ENCODE data around the gene MED10.

The MED10 gene

DNA sequence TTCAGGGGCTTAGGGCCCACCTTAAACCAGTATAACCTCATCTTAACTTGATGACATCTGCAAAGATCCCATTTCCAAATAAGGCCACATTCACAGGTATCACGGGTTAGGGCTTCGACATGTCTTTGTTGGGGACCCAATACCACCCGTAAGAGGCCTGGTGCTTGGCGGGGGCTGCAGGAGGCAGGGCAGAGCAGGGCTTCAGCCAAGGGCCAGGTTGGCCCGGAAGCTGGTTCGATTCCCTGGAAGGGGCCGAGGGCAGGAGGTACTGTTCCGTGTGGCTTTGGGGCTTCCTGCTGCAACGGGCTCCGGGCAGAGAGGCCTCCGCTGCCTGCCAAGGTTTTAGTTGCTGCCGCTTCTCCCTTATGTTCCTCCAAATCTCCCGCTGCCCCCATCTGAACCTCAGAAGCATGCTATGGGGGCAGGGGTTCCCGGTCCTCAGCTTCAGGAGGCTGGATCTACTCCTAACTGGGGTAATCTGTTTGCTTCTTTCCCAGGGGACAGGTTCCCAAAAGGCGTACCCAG lies 29.8 kb downstream of the MED10 start:
- no peak for DNase-seq

- no peak for DNase-seq
These were observed 30.7 kb downstream of the MED10 start for GRCh38 chr5:6347673-6348072.

GRCh38 chr5:6347165-6347564 lies 31.2 kb downstream of the MED10 start:
- DNase-seq, result no peak

DNA sequence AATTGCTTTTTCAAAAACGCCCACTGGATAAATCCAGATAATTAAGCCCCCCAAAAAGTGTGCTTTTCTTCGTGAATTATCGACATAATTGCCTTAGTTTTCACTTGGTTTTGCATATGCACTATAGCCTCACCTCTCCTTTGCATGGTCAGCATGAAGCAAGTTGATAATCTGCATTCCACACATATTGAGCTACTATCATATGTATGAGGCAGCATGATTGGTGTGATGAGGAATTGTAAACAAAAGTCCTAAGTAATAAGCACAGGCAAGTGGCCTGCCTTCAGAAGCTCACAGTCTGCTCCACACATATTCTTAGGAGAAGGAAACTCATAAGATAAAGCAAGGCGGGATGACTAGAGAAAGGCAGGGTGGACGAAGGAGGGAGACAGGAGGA lies 33.8 kb downstream of the MED10 start:
- no peak for DNase-seq

GRCh38 chr5:6343951-6344592 lies 34.3 kb downstream of the MED10 start:
- DNase-seq, result no peak

DNA sequence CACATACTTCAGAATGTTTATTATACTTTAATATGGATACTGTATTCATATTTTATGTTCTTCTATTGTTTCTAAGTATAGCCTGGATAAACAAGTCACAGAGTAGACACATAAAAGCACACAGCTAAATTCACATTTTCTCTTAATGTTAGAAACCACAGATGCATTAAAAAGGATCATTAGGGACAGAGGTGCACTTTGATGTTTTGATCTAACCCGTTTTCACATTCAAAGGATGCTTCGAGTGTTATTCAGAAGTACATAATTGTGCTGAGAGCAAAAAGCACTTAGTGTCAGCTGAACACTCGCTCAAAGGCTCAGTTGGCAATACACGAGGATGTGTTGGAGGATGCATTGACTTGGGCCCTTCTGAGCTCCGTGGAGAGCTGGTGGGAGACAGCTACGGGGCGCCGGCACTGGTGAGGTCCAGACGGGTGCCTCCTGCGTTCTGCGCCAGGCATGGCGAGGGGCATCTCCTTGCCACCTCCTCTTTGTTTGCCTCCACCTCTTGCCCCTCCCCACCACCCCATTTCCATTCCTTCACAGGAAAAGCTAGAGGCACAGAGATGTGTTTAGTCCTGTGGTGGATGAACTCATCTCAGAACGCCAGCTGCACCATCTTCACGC lies 35.5 kb downstream of the MED10 start:
- peak; percentile 79 for DNase-seq

DNA sequence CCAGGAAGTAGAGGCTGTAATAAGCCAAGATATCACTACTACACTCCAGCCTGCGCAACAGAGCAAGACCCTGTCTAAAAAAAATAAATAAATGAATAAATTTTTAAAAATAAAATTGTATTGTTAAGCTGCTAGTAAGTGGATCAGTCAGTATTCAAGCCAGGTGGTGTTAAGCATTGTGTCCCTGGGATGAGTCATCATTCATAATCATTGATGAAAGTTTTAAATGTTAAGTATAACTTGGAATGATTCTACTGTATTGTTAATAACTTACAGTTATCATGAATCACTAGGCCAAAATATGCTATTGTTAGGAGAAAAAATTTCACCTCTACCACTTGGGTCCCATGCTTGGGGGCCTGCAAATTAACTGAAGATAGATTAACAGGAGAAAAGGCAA lies 38.2 kb downstream of the MED10 start:
- no peak for DNase-seq

DNA sequence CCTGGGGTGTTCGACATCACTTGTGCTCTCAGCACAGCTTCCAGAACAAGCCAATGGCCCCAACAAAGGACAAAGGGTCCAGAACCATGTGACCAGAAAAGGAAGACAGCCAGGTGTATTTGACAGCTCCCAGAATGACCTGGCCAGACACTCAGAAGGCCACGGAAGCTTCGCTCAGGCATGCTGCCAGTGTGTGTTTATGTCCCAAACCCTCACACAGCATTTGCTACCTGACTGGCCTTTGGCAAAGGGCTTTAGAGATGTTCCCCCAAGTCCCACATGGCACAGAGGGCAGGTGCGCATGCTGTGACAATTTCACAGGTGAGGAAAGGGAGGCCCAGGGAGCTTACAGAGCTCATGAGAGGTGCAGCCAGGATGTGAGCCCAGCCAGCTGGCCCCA lies 39.5 kb downstream of the MED10 start:
- no peak for DNase-seq

DNA sequence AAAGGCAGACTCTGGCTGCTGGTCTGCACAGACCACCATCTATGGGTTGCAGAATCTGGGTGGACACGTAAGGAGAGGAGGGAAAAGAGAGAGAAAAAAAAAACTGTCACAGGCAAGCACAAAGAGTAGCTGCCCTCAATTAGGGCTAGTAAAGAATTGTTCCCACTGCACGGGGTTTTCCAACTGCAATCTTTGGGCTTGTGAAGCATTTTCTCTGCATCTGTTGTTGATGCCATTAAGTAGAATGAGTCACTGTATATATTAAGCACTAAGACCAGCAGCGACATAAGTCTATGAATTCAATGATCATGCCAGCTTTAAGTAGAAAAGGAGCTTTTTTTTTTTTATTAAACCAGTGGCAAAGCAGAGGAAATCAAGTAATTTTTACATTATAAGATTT lies 40.2 kb downstream of the MED10 start:
- no peak for DNase-seq

GRCh38 chr5:6333182-6333905 lies 45.0 kb downstream of the MED10 start:
- no peak for DNase-seq

GRCh38 chr5:6328173-6328572 lies 50.2 kb downstream of the MED10 start:
- DNase-seq, result no peak

DNA sequence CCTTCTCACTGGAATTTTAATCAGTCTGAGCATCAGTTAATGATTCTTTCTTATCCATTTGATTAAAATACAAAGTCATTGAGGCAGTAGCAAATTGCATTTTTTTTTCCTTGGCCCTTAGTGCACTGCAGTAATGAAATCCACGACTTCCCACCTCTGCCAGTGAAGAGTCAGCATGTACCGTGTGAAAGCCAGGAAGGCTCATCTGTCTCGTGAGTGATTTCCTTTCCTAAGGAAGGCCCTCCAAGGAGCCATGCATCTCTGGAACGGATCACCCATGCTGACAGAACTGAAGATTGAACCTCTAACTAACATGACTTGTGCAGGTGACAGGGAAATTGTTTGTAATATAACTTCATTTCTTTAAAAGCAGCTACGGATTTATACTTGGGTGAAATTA lies 51.6 kb downstream of the MED10 start:
- DNase-seq, result no peak

GRCh38 chr5:6322163-6322713 lies 56.1 kb downstream of the MED10 start:
- no peak for DNase-seq

Data from NCI-H1417 treated with DMSO at 0.1 percent for 48 hours (cell line).